ENCODE data around the gene GNAS.
"Not testable (repeated sequence)": the region's sequence is repeated elsewhere in the genome, so short reads cannot be mapped to it uniquely, and the experiment has no call there.

The GNAS gene

GRCh38 chr20:58852543-58853271 is at the start of gene GNAS:
Gene GNAS, plus strand, starts transcription at chr20:58852716.
- DNase-seq: peak; percentile 60

GRCh38 chr20:58803533-58803932 is 49.0 kb upstream of the GNAS start:
- no peak for DNase-seq

- DNase-seq: no peak
These were observed 44.7 kb upstream of the GNAS start for GRCh38 chr20:58807801-58808200.

- DNase-seq: no peak
These were observed 44.1 kb upstream of the GNAS start for GRCh38 chr20:58808271-58809046.

- DNase-seq: peak; percentile 6
These were observed 42.2 kb upstream of the GNAS start for GRCh38 chr20:58810116-58810878.

- no peak for DNase-seq
These were observed 41.7 kb upstream of the GNAS start for GRCh38 chr20:58810879-58811250.

GRCh38 chr20:58811334-58811733 is 41.2 kb upstream of the GNAS start:
- no peak for DNase-seq

GRCh38 chr20:58813369-58813768 is 39.1 kb upstream of the GNAS start:
- DNase-seq: no peak

- DNase-seq: no peak
These were observed 37.1 kb upstream of the GNAS start for GRCh38 chr20:58815448-58815847.

GRCh38 chr20:58816051-58816450 is 36.5 kb upstream of the GNAS start:
- DNase-seq: no peak

- DNase-seq: no peak
These were observed 35.4 kb upstream of the GNAS start for GRCh38 chr20:58816957-58817651.

- DNase-seq: no peak
These were observed 34.8 kb upstream of the GNAS start for GRCh38 chr20:58817748-58818147.

- peak; percentile 64 for DNase-seq
These were observed 33.8 kb upstream of the GNAS start for GRCh38 chr20:58818586-58819285.

GRCh38 chr20:58819921-58820320 is 32.6 kb upstream of the GNAS start:
- no peak for DNase-seq

GRCh38 chr20:58820515-58820914 is 32.0 kb upstream of the GNAS start:
- not testable (repeated sequence) for DNase-seq

GRCh38 chr20:58822149-58822548 is 30.4 kb upstream of the GNAS start:
- DNase-seq: no peak

GRCh38 chr20:58822748-58823730 is 29.5 kb upstream of the GNAS start:
- DNase-seq: no peak

- DNase-seq: no peak
These were observed 27.7 kb upstream of the GNAS start for GRCh38 chr20:58824843-58825242.

GRCh38 chr20:58825450-58825849 is 27.1 kb upstream of the GNAS start:
- DNase-seq: no peak

GRCh38 chr20:58826271-58826670 is 26.2 kb upstream of the GNAS start:
- no peak for DNase-seq

- no peak for DNase-seq
These were observed 24.4 kb upstream of the GNAS start for GRCh38 chr20:58828136-58828535.

Measured in stimulated activated CD4-positive, alpha-beta T cell treated with anti-CD3 and anti-CD28 coated beads, Interleukin-4, amount 100 ng/mL, for 24 hours (primary cell).